HG03457 (cell line): ENCODE data around the gene TMEM119.

Experiments
- ATAC-seq: cut with Tn5 transposase; IDR thresholded peaks from one replicate; pipeline ENCODE4 v1.9.1; 2021; ENCODE audit warnings: moderate number of reproducible peaks; ENCODE audit not compliant: unreplicated experiment

Gene TMEM119

GRCh38 chr12:108547686-108548085 lies 50.2 kb downstream of the TMEM119 start:
- no peak for ATAC-seq

- no peak for ATAC-seq
These were observed 54.2 kb downstream of the TMEM119 start for GRCh38 chr12:108543652-108544051.

- no peak for ATAC-seq
These were observed 55.6 kb downstream of the TMEM119 start for GRCh38 chr12:108542320-108542719.
